Loucy (cell line): Measurements from ENCODE around the gene CWC22.

Source experiments
- H2AFZ ChIP-seq: fragments of 200-600 bp; sonication (generic); 2 replicates; pipeline ENCODE4 v1.6.0; 2016; ENCODE audit warnings: antibody characterized with exemption, mild to moderate bottlenecking, low read length, moderate library complexity
- H3F3A ChIP-seq: fragments of 200-600 bp; 2 replicates; pipeline ENCODE4 v1.6.0; 2016; ENCODE audit warnings: antibody characterized with exemption, low read depth, mild to moderate bottlenecking
- H3K27me3 ChIP-seq: fragments of 200-600 bp; sonication (generic); 2 replicates; pipeline ENCODE4 v1.6.1; 2014; ENCODE audit warnings: low read length, mild to moderate bottlenecking; ENCODE audit not compliant: insufficient read depth, poor library complexity, severe bottlenecking
- H3K36me3 ChIP-seq: fragments of 200-600 bp; sonication (generic); 2 replicates; pipeline ENCODE4 v1.6.1; 2016; ENCODE audit warnings: low read length; ENCODE audit not compliant: insufficient read depth
- H3K4me1 ChIP-seq: fragments of 200-600 bp; sonication (generic); 2 replicates; pipeline ENCODE4 v1.5.1; 2014; ENCODE audit warnings: low read length, mild to moderate bottlenecking; ENCODE audit not compliant: insufficient read depth, poor library complexity, severe bottlenecking
- H3K4me2 ChIP-seq: fragments of 200-600 bp; sonication (generic); 2 replicates; pipeline ENCODE4 v1.6.0; 2014; ENCODE audit warnings: antibody characterized with exemption, low read length, low read depth, mild to moderate bottlenecking; ENCODE audit not compliant: poor library complexity, severe bottlenecking
- H3K4me3 ChIP-seq: fragments of 200-600 bp; sonication (generic); 2 replicates; pipeline ENCODE4 v1.5.1; 2014; ENCODE audit warnings: low read length, mild to moderate bottlenecking, mixed read lengths; ENCODE audit not compliant: poor library complexity, severe bottlenecking
- H3K79me2 ChIP-seq: fragments of 200-600 bp; sonication (generic); 2 replicates; pipeline ENCODE4 v1.6.1; 2014; ENCODE audit warnings: low read length; ENCODE audit not compliant: insufficient read depth
- H3K9ac ChIP-seq: fragments of 200-600 bp; sonication (generic); 2 replicates; pipeline ENCODE4 v1.6.0; 2014; ENCODE audit warnings: mild to moderate bottlenecking, low read depth, low read length, moderate library complexity; ENCODE audit not compliant: poor library complexity, severe bottlenecking
- H3K9me2 ChIP-seq: fragments of 200-600 bp; sonication (generic); replicated peaks from 2 replicates; pipeline ENCODE4 v1.6.1; 2016; ENCODE audit warnings: low read depth, low read length, mixed read lengths
- H3K9me3 ChIP-seq: fragments of 200-600 bp; sonication (generic); 2 replicates; pipeline ENCODE4 v1.6.1; 2014; ENCODE audit warnings: mild to moderate bottlenecking, antibody characterized with exemption, low read length, low read depth; ENCODE audit not compliant: insufficient read depth
- H4K20me1 ChIP-seq: fragments of 200-600 bp; sonication (generic); 2 replicates; pipeline ENCODE4 v1.6.0; 2014; ENCODE audit warnings: antibody characterized with exemption, low read length, mild to moderate bottlenecking; ENCODE audit not compliant: insufficient read depth, poor library complexity, severe bottlenecking
- EZH2phosphoT487 ChIP-seq: fragments of 200-600 bp; IDR thresholded peaks from 2 replicates; pipeline ENCODE4 v1.6.1; 2018; ENCODE audit warnings: antibody characterized with exemption, mild to moderate bottlenecking, moderate library complexity, borderline replicate concordance
- TF ChIP-seq, protein P1 (sequence below): fragments of 200-600 bp; sonication (generic); conservative IDR thresholded peaks from 2 replicates; pipeline ENCODE4 v1.5.1; 2014; ENCODE audit warnings: mild to moderate bottlenecking, antibody characterized with exemption, low read length

The CWC22 gene

DNA sequence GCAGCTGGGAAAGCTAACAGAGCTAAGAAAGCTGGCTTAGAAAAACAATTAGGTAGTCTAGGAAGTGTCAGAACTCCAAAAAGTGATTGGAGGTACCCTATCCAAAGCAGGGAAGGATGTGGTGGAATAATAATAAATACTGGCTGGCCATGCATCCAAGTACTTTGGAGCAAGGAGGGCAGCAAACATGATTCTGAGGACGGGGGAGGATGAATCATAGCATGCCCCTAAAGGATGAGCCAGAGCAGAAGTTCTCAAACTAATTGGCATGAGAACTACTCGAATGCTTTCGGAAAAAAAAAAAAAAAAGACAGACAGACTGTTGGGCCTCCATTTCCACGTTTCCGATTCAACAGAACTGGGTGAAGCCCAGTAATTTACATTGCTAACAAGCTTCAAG, 2.4 kb downstream of the CWC22 start:
- Histone ChIP-seq H4K20me1 (peaks cover 27% of the 10 kb centered on the region), H3K9me2 (no peaks in the 10 kb centered on the region), H2AFZ (no peak overlapping the region), H3K4me2 (peak overlapping the region; percentile 83), H3F3A (no peaks in the 10 kb centered on the region), H3K79me2 (peaks cover 70% of the 10 kb centered on the region), H3K36me3 (no peaks in the 10 kb centered on the region), H3K27me3 (peaks cover 5% of the 10 kb centered on the region), H3K9ac (no peak overlapping the region), H3K4me1 (peaks cover 56% of the 10 kb centered on the region), H3K9me3 (no peaks in the 10 kb centered on the region), H3K4me3 (peak overlapping the region; percentile 99)
- TF ChIP-seq, protein P1, sequence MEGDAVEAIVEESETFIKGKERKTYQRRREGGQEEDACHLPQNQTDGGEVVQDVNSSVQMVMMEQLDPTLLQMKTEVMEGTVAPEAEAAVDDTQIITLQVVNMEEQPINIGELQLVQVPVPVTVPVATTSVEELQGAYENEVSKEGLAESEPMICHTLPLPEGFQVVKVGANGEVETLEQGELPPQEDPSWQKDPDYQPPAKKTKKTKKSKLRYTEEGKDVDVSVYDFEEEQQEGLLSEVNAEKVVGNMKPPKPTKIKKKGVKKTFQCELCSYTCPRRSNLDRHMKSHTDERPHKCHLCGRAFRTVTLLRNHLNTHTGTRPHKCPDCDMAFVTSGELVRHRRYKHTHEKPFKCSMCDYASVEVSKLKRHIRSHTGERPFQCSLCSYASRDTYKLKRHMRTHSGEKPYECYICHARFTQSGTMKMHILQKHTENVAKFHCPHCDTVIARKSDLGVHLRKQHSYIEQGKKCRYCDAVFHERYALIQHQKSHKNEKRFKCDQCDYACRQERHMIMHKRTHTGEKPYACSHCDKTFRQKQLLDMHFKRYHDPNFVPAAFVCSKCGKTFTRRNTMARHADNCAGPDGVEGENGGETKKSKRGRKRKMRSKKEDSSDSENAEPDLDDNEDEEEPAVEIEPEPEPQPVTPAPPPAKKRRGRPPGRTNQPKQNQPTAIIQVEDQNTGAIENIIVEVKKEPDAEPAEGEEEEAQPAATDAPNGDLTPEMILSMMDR, result no peak
- TF ChIP-seq EZH2phosphoT487, result no peak

DNA sequence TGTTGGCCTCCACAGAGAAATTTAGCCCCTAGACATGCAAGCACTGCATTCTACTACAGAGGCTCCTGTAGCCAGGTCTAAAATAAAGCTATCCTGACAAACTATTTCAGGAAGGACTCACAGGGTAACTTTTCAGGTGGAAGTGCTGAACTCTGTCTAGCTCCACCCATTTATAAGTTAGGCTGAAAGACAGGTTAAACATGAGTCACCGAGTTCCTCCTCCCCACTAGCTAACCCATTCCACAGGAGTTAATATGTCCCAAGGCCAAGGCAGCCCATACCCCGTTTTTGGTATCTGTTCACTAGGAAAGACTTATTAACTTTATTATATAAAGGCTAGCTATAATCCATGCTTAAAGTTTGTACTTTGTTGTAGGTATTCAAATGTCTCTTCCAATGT, 3.5 kb downstream of the CWC22 start:
- no peaks in the 10 kb centered on the region for H3K9me2 ChIP-seq
- H4K20me1 ChIP-seq, result peaks cover 34% of the 10 kb centered on the region
- peaks cover 81% of the 10 kb centered on the region for H3K79me2 ChIP-seq
- H3K4me3 ChIP-seq, result peak overlapping the region; percentile 23
- TF ChIP-seq, protein P1, result no peak
- TF ChIP-seq EZH2phosphoT487, result no peak
- peaks cover 57% of the 10 kb centered on the region for H3K4me1 ChIP-seq
- H3K9me3 ChIP-seq, result no peaks in the 10 kb centered on the region
- no peak overlapping the region for H3K9ac ChIP-seq
- H3K27me3 ChIP-seq, result peaks cover 5% of the 10 kb centered on the region
- H3K4me2 ChIP-seq, result peak overlapping the region; percentile 58
- no peaks in the 10 kb centered on the region for H3F3A ChIP-seq
- no peaks in the 10 kb centered on the region for H3K36me3 ChIP-seq
- no peak overlapping the region for H2AFZ ChIP-seq

DNA sequence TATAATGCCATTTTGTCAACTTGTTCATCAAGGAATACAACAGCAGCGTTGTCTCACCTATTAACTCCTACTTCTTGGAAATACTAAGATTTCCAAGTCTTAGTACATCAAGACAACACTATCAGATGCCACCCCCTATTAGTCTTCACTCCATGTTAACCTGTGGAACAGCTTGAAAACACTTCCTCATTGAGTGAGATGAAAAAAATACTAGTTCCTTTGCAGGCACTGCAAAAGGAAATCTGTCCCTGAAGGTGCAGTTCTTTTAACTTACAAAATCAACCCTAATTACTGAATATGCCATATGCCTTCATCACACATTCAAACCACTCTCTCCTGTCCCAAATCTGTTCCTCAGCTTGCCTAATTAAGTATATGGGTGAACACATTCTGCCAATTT, 4.0 kb downstream of the CWC22 start:
- Histone ChIP-seq H4K20me1 (peaks cover 36% of the 10 kb centered on the region), H3K27me3 (peaks cover 5% of the 10 kb centered on the region), H3K4me1 (peaks cover 58% of the 10 kb centered on the region)

More for the DNA sequence above, 4.0 kb downstream of the CWC22 start:
- no peak overlapping the region for H3K9ac ChIP-seq
- TF ChIP-seq EZH2phosphoT487, result no peak
- TF ChIP-seq, protein P1, result no peak
- peak overlapping the region; percentile 23 for H3K4me3 ChIP-seq
- peak overlapping the region; percentile 58 for H3K4me2 ChIP-seq
- no peaks in the 10 kb centered on the region for H3K9me2 ChIP-seq
- H2AFZ ChIP-seq, result no peak overlapping the region
- H3K9me3 ChIP-seq, result no peaks in the 10 kb centered on the region
- H3K36me3 ChIP-seq, result no peaks in the 10 kb centered on the region
- H3F3A ChIP-seq, result no peaks in the 10 kb centered on the region
- peaks cover 86% of the 10 kb centered on the region for H3K79me2 ChIP-seq
